GM18526 (cell line): ENCODE data around the gene GALR3.

Experiments used
- POLR2A ChIP-seq: IDR thresholded peaks from 3 replicates; pipeline ENCODE4 v1.6.1; 2011; ENCODE audit not compliant: insufficient read length; ENCODE audit errors: extremely low read depth

GALR3 gene

GRCh38 chr22:37870273-37870672 is 47.1 kb downstream of the GALR3 start:
- no peak for TF ChIP-seq POLR2A
